ENCODE data around the gene SHLD2. TPM values are rescaled to one million over a fixed set of nuclear protein-coding genes. Genes with fewer than 3 reads are reported as not detected.
"Not testable (repeated sequence)": the region's sequence is repeated elsewhere in the genome, so short reads cannot be mapped to it uniquely, and the experiment has no call there.

Gene SHLD2
- total RNA-seq, 1 donor from 2014 or later: 29.6 TPM

DNA sequence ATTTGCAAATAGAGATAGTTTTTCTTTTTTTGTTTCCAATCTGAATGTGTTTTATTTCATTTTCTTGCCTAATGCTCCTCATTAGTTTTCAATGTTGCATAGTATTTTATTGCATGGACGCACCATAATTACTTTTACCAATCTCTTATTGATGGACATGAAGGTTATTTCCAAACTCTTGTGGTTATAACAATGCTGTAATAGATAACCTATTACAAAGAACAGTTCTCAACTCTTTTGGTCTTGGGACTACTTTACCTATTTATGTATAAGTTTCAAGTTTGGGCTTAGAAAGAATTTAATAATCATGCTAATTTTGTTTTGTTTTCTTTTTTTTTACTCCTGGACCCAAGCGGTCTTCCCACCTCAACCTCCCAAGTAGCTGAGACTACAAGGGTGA, 7.0 kb downstream of the SHLD2 start:
- H3K9me3 Mint-ChIP-seq: no peaks in the 10 kb centered on the region
- intact Hi-C loops (cut with micrococcal nuclease): no loop called here
- no peaks in the 10 kb centered on the region for H3K27me3 Mint-ChIP-seq
- no peak overlapping the region for H3K27ac Mint-ChIP-seq
- TF ChIP-seq, protein P1, sequence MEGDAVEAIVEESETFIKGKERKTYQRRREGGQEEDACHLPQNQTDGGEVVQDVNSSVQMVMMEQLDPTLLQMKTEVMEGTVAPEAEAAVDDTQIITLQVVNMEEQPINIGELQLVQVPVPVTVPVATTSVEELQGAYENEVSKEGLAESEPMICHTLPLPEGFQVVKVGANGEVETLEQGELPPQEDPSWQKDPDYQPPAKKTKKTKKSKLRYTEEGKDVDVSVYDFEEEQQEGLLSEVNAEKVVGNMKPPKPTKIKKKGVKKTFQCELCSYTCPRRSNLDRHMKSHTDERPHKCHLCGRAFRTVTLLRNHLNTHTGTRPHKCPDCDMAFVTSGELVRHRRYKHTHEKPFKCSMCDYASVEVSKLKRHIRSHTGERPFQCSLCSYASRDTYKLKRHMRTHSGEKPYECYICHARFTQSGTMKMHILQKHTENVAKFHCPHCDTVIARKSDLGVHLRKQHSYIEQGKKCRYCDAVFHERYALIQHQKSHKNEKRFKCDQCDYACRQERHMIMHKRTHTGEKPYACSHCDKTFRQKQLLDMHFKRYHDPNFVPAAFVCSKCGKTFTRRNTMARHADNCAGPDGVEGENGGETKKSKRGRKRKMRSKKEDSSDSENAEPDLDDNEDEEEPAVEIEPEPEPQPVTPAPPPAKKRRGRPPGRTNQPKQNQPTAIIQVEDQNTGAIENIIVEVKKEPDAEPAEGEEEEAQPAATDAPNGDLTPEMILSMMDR (IDR thresholded peaks at IDR 0.05): no peak
- ATAC-seq (ENCODE audit: low read depth) (no peak), DNase-seq (no peak)
- no peaks in the 10 kb centered on the region for H3K4me1 Mint-ChIP-seq
- H3K36me3 Mint-ChIP-seq (ENCODE audit: low read depth): peaks cover 60% of the 10 kb centered on the region
- ChIA-PET POLR2A (no interaction called here), CTCF (no interaction called here)
- no peak overlapping the region for H3K4me3 Mint-ChIP-seq

DNA sequence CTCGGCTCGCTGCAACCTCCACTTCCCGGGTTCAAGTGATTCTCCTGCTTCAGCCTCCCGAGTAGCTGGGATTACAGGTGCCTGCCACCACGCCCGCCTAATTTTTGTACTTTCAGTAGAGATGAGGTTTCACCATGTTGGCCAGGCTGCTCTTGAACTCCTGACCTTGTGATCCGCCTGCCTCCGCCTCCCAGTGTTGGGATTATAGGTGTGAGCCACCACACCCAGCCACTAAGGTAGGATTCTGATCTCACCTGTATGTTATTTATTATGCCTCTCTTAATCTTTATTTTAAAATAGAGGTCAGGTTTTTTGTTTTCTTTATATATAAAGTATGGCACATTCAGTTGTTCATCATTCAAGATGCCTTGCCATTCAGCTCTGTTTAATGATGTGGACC, 9.7 kb downstream of the SHLD2 start:
- H3K4me1 Mint-ChIP-seq; intact Hi-C loops (cut with micrococcal nuclease); H3K27ac Mint-ChIP-seq; ATAC-seq (ENCODE audit: low read depth); H3K9me3 Mint-ChIP-seq; H3K4me3 Mint-ChIP-seq; CTCF ChIA-PET; DNase-seq; H3K27me3 Mint-ChIP-seq: not testable (repeated sequence)
- POLR2A ChIA-PET: interaction anchor here (1.2 kb wide), 1 partner anchor 9 kb away, joined by 3 read pairs; the partner anchor contains the start of gene SHLD2
- peaks cover 72% of the 10 kb centered on the region for H3K36me3 Mint-ChIP-seq (ENCODE audit: low read depth)

GRCh38 chr10:87105446-87106124, 10.6 kb downstream of the SHLD2 start:
- CTCF ChIA-PET: no interaction called here

GRCh38 chr10:87118122-87118521, 23.1 kb downstream of the SHLD2 start:
- H3K4me3 Mint-ChIP-seq; POLR2A ChIA-PET; H3K9me3 Mint-ChIP-seq; H3K4me1 Mint-ChIP-seq; intact Hi-C loops (cut with micrococcal nuclease); H3K27me3 Mint-ChIP-seq; CTCF ChIA-PET; H3K27ac Mint-ChIP-seq; DNase-seq; ATAC-seq (ENCODE audit: low read depth): not testable (repeated sequence)
- peaks cover 21% of the 10 kb centered on the region for H3K36me3 Mint-ChIP-seq (ENCODE audit: low read depth)

More at GRCh38 chr10:87105446-87106124, 10.6 kb downstream of the SHLD2 start:
- TF ChIP-seq, protein P1 (IDR thresholded peaks at IDR 0.05): no peak
- no peak for DNase-seq
- intact Hi-C loops (cut with micrococcal nuclease): no loop called here
- H3K9me3 Mint-ChIP-seq: no peaks in the 10 kb centered on the region
- no peak for ATAC-seq (ENCODE audit: low read depth)
- H3K4me3 Mint-ChIP-seq: no peak overlapping the region
- no peak overlapping the region for H3K27ac Mint-ChIP-seq
- no peaks in the 10 kb centered on the region for H3K4me1 Mint-ChIP-seq
- peaks cover 68% of the 10 kb centered on the region for H3K36me3 Mint-ChIP-seq (ENCODE audit: low read depth)
- H3K27me3 Mint-ChIP-seq: no peaks in the 10 kb centered on the region
- POLR2A ChIA-PET: no interaction called here

DNA sequence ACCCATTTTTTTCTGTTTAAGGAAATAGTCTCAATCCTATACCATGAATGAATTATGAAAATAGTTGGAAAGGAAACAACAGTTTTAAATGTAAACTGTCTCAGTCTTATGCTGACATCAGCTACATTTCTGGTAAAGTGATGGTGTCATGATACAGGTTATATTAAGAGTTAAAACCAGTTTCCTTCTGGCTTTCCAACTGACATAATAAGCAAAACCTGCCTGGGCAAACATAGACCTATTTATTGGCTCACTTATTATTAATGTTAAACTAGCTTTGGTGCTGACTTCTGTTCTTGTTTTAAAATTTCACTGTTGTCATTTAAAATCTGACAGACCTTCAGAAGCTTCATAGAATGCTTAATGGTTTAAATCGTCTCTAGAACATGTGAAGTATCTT, 24.0 kb downstream of the SHLD2 start:
- H3K27ac Mint-ChIP-seq; ATAC-seq (ENCODE audit: low read depth); POLR2A ChIA-PET; DNase-seq; intact Hi-C loops (cut with micrococcal nuclease); CTCF ChIA-PET; H3K9me3 Mint-ChIP-seq; H3K27me3 Mint-ChIP-seq; H3K4me3 Mint-ChIP-seq; H3K4me1 Mint-ChIP-seq: not testable (repeated sequence)
- H3K36me3 Mint-ChIP-seq (ENCODE audit: low read depth): peaks cover 23% of the 10 kb centered on the region

DNA sequence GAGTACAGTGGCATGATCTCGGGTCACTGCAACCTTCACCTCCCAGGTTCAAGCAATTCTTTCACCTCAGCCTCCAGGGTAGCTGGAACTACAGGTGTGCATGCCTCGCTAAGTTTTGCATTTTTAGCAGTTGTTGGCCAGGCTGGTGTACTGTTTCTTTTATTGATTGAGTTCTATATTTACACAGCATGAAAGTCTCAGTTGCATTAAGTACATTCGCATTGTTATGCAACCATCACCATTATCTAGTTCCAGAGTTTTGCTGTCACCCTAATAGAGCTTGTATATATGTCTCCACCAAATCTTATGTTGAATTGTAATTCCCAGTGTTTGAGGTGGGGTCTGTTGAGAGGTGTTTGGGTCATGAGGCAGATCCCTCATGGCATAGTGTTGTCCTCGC, 28.3 kb downstream of the SHLD2 start:
- H3K4me3 Mint-ChIP-seq; ATAC-seq (ENCODE audit: low read depth); intact Hi-C loops (cut with micrococcal nuclease); H3K4me1 Mint-ChIP-seq; H3K27me3 Mint-ChIP-seq; POLR2A ChIA-PET; DNase-seq; H3K27ac Mint-ChIP-seq; H3K9me3 Mint-ChIP-seq; CTCF ChIA-PET: not testable (repeated sequence)
- peaks cover 17% of the 10 kb centered on the region for H3K36me3 Mint-ChIP-seq (ENCODE audit: low read depth)

DNA sequence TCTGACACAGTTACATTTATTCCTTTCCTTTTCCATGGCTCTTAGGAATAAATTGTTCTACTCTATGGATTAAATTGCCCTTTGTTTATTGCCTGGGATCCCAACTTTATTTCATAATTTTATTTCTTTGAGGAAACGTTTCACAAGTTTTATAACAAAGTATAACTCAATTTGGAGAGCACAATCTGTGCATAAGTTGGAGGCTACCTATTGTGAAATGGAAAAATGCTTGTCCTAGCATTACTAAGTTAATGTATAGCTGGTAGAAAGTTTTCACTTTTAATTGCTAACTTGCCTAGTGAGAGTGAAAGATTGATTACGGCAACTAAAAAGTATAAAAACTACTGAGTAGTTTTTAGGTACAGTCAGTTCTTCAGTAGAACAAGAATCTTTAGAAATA, 32.0 kb downstream of the SHLD2 start:
- H3K4me3 Mint-ChIP-seq; POLR2A ChIA-PET; CTCF ChIA-PET; H3K27ac Mint-ChIP-seq; DNase-seq; intact Hi-C loops (cut with micrococcal nuclease); H3K27me3 Mint-ChIP-seq; ATAC-seq (ENCODE audit: low read depth); H3K9me3 Mint-ChIP-seq; H3K4me1 Mint-ChIP-seq: not testable (repeated sequence)
- peaks cover 17% of the 10 kb centered on the region for H3K36me3 Mint-ChIP-seq (ENCODE audit: low read depth)

- H3K9me3 Mint-ChIP-seq; H3K27ac Mint-ChIP-seq; H3K4me1 Mint-ChIP-seq; H3K27me3 Mint-ChIP-seq; intact Hi-C loops (cut with micrococcal nuclease); ATAC-seq (ENCODE audit: low read depth); DNase-seq; POLR2A ChIA-PET; H3K4me3 Mint-ChIP-seq; CTCF ChIA-PET: not testable (repeated sequence)
- H3K36me3 Mint-ChIP-seq (ENCODE audit: low read depth): peaks cover 12% of the 10 kb centered on the region
Observed at GRCh38 chr10:87127607-87128156, 32.7 kb downstream of the SHLD2 start.

- ATAC-seq (ENCODE audit: low read depth); H3K4me3 Mint-ChIP-seq; POLR2A ChIA-PET; CTCF ChIA-PET; H3K27ac Mint-ChIP-seq; intact Hi-C loops (cut with micrococcal nuclease); DNase-seq; H3K9me3 Mint-ChIP-seq; H3K27me3 Mint-ChIP-seq; H3K4me1 Mint-ChIP-seq: not testable (repeated sequence)
- peaks cover 26% of the 10 kb centered on the region for H3K36me3 Mint-ChIP-seq (ENCODE audit: low read depth)
Observed at GRCh38 chr10:87132176-87132575, 37.2 kb downstream of the SHLD2 start.

GRCh38 chr10:87133936-87134335, 38.9 kb downstream of the SHLD2 start:
- H3K4me1 Mint-ChIP-seq; CTCF ChIA-PET; H3K9me3 Mint-ChIP-seq; DNase-seq; intact Hi-C loops (cut with micrococcal nuclease); ATAC-seq (ENCODE audit: low read depth); H3K27ac Mint-ChIP-seq; POLR2A ChIA-PET; H3K4me3 Mint-ChIP-seq; H3K27me3 Mint-ChIP-seq: not testable (repeated sequence)
- peaks cover 32% of the 10 kb centered on the region for H3K36me3 Mint-ChIP-seq (ENCODE audit: low read depth)

DNA sequence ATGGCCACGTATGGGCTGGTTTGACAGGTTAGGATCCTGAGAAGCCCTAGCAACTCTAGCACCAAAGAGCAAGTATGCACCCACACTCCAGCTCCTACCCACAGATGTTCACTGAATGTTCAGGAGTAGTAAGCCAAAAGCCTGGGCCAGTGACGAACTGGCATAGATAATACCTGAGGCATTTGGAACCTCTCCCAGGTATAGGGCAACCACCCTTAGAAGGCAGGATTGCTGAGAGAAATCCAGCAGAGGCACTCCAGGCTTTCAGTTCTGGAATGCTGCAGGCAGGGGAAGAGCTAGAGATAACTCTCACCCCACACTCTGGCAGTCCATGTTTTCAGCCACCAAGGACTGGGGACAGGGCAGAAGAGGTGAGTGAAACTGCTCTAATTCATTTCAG, 39.4 kb downstream of the SHLD2 start:
- ATAC-seq (ENCODE audit: low read depth); POLR2A ChIA-PET; intact Hi-C loops (cut with micrococcal nuclease); H3K9me3 Mint-ChIP-seq; H3K4me3 Mint-ChIP-seq; H3K4me1 Mint-ChIP-seq; DNase-seq; H3K27ac Mint-ChIP-seq; CTCF ChIA-PET; H3K27me3 Mint-ChIP-seq: not testable (repeated sequence)
- H3K36me3 Mint-ChIP-seq (ENCODE audit: low read depth): peaks cover 32% of the 10 kb centered on the region
